ENCODE data around the gene PSPC1. TPM values are rescaled to one million over a fixed set of nuclear protein-coding genes. Genes with fewer than 3 reads are reported as not detected.

Gene PSPC1, protein sequence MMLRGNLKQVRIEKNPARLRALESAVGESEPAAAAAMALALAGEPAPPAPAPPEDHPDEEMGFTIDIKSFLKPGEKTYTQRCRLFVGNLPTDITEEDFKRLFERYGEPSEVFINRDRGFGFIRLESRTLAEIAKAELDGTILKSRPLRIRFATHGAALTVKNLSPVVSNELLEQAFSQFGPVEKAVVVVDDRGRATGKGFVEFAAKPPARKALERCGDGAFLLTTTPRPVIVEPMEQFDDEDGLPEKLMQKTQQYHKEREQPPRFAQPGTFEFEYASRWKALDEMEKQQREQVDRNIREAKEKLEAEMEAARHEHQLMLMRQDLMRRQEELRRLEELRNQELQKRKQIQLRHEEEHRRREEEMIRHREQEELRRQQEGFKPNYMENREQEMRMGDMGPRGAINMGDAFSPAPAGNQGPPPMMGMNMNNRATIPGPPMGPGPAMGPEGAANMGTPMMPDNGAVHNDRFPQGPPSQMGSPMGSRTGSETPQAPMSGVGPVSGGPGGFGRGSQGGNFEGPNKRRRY
- 22.0 and 41.5 TPM in 2 replicates for total RNA-seq (ENCODE audit: low replicate concordance)

DNA sequence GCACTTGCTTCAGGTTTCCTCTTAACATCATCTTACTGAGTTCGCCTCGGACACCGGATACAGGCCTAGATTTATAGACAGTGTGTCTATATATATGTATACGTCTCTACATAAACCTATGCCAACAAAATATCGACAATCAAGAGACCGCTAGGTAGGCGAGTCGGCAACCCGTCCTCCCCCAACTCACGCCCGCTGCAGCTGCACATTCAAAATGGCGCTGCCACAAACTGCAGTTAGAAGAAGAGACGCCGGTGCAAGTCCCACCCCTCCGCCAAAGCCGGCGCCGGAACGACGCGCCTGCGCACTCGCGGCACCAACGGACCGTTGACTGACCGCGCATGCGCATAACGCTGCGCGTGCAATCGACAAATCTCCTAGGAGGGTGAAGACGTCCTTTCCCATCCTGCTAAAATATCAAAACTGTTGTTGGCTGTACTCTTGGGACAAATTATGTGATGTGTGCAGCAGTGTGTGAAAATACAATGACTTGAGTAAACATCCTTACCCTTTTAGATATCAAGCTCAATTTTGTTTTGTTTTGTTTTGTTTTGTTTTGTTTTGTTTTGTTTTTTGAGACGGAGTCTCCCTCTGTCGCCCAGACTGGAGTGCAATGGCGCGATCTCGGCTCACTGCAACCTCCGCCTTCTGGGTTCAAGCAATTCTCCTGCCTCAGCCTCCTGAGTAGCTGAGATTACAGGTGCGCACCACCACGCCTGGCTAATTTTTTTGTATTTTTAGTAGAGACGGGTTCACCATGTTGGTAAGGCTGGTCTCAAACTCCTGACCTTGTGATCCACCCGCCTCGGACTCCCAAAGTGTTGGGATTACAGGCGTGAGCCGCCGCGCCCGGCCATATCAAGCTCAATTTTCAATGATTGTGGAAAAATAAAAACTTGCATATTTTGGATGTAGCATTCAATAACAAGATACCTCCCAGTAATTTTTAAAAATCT lies at the start of gene PSPC1:
Gene PSPC1, minus strand, starts transcription at position 219 of the 956 bp plus-strand sequence. Its CDS starts 188 bp downstream, at position 31.

Other genes with a start within 250 kb of the PSPC1 start
- not detected in 2 replicates for gene TPTE2, start 221.4 kb downstream of the PSPC1 start, total RNA-seq (ENCODE audit: low replicate concordance)
- gene MPHOSPH8, start 149.3 kb downstream of the PSPC1 start, total RNA-seq (ENCODE audit: low replicate concordance), result 13.2 and 14.7 TPM in 2 replicates
- 8.4 and 9.8 TPM in 2 replicates for gene ZMYM5, start 80.7 kb upstream of the PSPC1 start, total RNA-seq (ENCODE audit: low replicate concordance)
- 35.1 and 42.7 TPM in 2 replicates for gene ZMYM2, start 175.8 kb upstream of the PSPC1 start, total RNA-seq (ENCODE audit: low replicate concordance)

Measured in smooth muscle cell of the coronary artery (primary cell).